MCF 10A (cell line): ENCODE results near the gene SRSF10. TPM values are rescaled to one million over a fixed set of nuclear protein-coding genes. Genes with fewer than 3 reads are reported as not detected.
A peak's percentile ranks its signal among the peaks of the same experiment; 100 is the strongest.

ENCODE experiments used
- BruUV-seq: library from RNA; stranded (reverse); fragments of 400-500 nt; replicated peaks from 2 replicates; lab custom pipeline; 2021; lab: Mats Ljungman, UMichigan
- CTCF ChIA-PET: fragments of 300-600 bp; sonication (Branson Sonifier 250); formaldehyde crosslinking; extraction: SDS; loops from one replicate; lab custom pipeline; 2021; ENCODE audit warnings: antibody characterized with exemption, inconsistent platforms; lab: Yijun Ruan, JAX
- POLR2A ChIA-PET: fragments of 300-600, 350-650 bp; sonication (Branson Sonifier 250); formaldehyde crosslinking; extraction: SDS; loops from one replicate; lab custom pipeline; 2020; ENCODE audit warnings: antibody characterized with exemption, inconsistent platforms; lab: Yijun Ruan, JAX
- DNase-seq: peaks from one replicate; pipeline ENCODE4 v3.0.0-alpha.2; 2018; ENCODE audit not compliant: unreplicated experiment
- H3K27ac Mint-ChIP-seq: one replicate; pipeline ENCODE4 v1.8.0; 2022; ENCODE audit warnings: mild to moderate bottlenecking, low read depth, mixed read lengths; ENCODE audit not compliant: unreplicated experiment
- H3K27me3 Mint-ChIP-seq: one replicate; pipeline ENCODE4 v1.8.0; 2022; ENCODE audit warnings: mixed read lengths; ENCODE audit not compliant: insufficient read depth, unreplicated experiment
- H3K36me3 Mint-ChIP-seq: one replicate; pipeline ENCODE4 v1.8.0; 2022; ENCODE audit warnings: mild to moderate bottlenecking, moderate library complexity, mixed read lengths; ENCODE audit not compliant: insufficient read depth, unreplicated experiment
- H3K4me1 Mint-ChIP-seq: one replicate; pipeline ENCODE4 v1.8.0; 2022; ENCODE audit warnings: mixed read lengths; ENCODE audit not compliant: insufficient read depth, unreplicated experiment
- H3K4me3 Mint-ChIP-seq: one replicate; pipeline ENCODE4 v1.8.0; 2022; ENCODE audit warnings: mild to moderate bottlenecking, moderate library complexity, mixed read lengths; ENCODE audit not compliant: unreplicated experiment
- H3K9me3 Mint-ChIP-seq: one replicate; pipeline ENCODE4 v1.8.0; 2022; ENCODE audit warnings: mixed read lengths; ENCODE audit not compliant: unreplicated experiment
- intact Hi-C: fragments of 100-400 bp; cut with micrococcal nuclease; formaldehyde crosslinking; loops from 2 replicates; pipeline ENCODE4 v1.14.1; 2022
- total RNA-seq: library from RNA; stranded (reverse); gene quantifications from 2 replicates; pipeline ENCODE4 v1.2.3, GENCODE V29; 2022
- TF ChIP-seq, protein P1 (sequence below): fragments of 200-600 bp; IDR thresholded peaks from one replicate; pipeline ENCODE4 v1.8.0; 2022; ENCODE audit warnings: antibody characterized with exemption, mild to moderate bottlenecking; ENCODE audit not compliant: unreplicated experiment

Gene SRSF10
- total RNA-seq, 1 experiment from 2014 or later: 134 TPM

DNA sequence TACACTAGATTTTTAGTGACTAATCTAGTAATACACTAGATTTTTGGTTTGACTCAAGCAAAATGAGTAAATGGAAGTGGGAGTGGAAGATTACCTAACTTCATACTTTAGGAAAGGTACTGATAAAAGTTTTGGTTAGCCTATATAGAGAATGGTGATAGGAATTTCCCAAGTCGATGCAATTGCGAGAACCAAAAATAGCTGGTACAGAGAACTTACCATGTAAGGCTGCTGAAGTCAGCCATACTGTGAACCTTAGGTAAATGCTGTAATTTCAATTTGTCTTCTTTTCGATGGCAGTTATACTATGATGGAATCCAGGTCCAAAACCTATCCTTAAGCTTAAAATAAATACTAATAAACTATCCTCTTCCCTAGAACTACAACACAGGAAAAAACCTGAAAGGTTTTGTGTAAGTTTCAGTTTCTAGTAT is 15.9 kb downstream of the SRSF10 start:
- TF ChIP-seq, protein P1, sequence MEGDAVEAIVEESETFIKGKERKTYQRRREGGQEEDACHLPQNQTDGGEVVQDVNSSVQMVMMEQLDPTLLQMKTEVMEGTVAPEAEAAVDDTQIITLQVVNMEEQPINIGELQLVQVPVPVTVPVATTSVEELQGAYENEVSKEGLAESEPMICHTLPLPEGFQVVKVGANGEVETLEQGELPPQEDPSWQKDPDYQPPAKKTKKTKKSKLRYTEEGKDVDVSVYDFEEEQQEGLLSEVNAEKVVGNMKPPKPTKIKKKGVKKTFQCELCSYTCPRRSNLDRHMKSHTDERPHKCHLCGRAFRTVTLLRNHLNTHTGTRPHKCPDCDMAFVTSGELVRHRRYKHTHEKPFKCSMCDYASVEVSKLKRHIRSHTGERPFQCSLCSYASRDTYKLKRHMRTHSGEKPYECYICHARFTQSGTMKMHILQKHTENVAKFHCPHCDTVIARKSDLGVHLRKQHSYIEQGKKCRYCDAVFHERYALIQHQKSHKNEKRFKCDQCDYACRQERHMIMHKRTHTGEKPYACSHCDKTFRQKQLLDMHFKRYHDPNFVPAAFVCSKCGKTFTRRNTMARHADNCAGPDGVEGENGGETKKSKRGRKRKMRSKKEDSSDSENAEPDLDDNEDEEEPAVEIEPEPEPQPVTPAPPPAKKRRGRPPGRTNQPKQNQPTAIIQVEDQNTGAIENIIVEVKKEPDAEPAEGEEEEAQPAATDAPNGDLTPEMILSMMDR: no peak
- BruUV-seq: no TSS peak
- H3K36me3 Mint-ChIP-seq: peaks cover 89% of the 10 kb centered on the region
- ChIA-PET CTCF (interaction anchor here (0.5 to 2.9 kb wide), 3 partner anchors 9 to 64 kb away, joined by 3 to 14 read pairs (median 4); no protein-coding TSS in a partner anchor), POLR2A (interaction anchor here (0.6 to 7.3 kb wide), 14 partner anchors 9 to 429 kb away, joined by 3 to 85 read pairs (median 6); partner anchors contain the start of genes ELOA, LYPLA2 and SRSF10)
- no peak for DNase-seq
- peak overlapping the region; percentile 46 for H3K27ac Mint-ChIP-seq
- no peak overlapping the region for H3K4me3 Mint-ChIP-seq
- H3K27me3 Mint-ChIP-seq: no peaks in the 10 kb centered on the region
- intact Hi-C loops: no loop called here
- H3K9me3 Mint-ChIP-seq: no peaks in the 10 kb centered on the region
- H3K4me1 Mint-ChIP-seq: peaks cover 10% of the 10 kb centered on the region

DNA sequence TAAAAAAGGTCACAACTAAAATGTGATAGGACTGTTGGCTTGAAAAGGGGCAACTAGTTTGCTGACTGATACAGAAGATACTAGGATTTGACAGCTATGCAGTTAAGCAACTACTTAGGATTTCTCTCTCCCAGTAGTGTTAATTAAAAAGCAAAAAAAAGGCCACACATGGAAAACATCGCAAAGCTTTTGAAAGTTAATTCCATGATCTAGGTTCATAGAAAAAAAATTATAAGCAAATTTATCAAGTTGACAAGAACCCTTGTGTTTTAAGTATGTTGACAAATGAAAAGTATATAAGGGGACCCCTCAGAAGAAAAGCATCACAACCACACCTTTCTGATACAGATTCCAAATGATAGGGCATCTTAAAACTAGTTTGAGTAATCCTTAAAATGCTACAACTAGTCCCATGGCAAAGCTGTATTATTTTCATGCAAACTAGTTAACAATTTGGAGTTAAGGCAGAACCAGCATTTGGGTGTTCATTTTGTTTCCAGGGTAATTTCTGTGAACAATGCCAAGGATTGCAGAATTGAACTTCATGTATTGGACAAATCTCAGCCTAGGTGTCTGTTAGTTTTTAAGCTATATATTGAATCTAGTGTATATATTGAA is 16.4 kb downstream of the SRSF10 start:
- H3K27me3 Mint-ChIP-seq: no peaks in the 10 kb centered on the region
- DNase-seq: no peak
- peaks cover 86% of the 10 kb centered on the region for H3K36me3 Mint-ChIP-seq
- H3K4me3 Mint-ChIP-seq: no peak overlapping the region
- no peaks in the 10 kb centered on the region for H3K9me3 Mint-ChIP-seq
- peaks cover 13% of the 10 kb centered on the region for H3K4me1 Mint-ChIP-seq
- TF ChIP-seq, protein P1: no peak
- intact Hi-C loops: no loop called here
- BruUV-seq: no TSS peak
- ChIA-PET CTCF (interaction anchor here (0.5 to 2.9 kb wide), 4 partner anchors 8 to 154 kb away, joined by 3 to 14 read pairs (median 5); no protein-coding TSS in a partner anchor), POLR2A (interaction anchor here (0.6 to 7.3 kb wide), 19 partner anchors 9 to 429 kb away, joined by 3 to 85 read pairs (median 5); partner anchors contain the start of genes ELOA, HMGCL, LYPLA2 and SRSF10)
- H3K27ac Mint-ChIP-seq: peak overlapping the region; percentile 46

DNA sequence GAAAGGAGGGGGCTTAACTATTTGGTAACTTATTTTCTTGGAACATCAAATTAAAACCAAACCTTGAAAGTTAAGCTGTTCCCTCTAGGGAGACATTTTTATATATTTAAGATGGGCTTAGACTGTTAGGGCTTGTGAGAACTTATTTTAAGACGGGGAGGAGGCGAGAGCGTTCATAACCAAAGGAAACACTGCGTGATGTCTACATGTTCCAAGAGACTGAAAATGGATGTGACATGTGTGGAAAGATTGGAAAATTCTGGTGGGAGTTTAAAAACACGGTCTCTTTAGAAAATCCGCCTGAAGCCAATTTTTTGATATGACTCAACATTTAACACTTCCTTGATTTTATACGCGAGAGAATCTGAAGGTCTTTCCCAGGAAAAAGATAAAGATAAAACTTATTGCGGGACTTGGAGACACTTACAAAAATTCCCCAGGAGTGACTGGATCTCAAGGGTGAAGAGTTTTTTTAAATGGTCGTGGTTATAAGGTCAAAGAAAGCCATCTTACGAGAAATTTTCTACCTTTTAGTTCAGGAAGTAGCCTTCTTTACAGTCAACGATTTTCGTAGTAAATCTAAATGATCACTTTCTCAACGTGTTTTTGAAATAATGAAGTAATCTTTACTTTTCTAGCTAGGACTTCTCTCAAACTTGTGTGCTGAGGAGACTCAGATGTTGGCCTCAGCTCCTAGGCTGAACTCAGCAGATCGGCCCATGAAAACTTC is 19.7 kb downstream of the SRSF10 start:
- intact Hi-C loops: no loop called here

More for the DNA sequence above, 19.7 kb downstream of the SRSF10 start:
- ChIA-PET CTCF (interaction anchor here (0.7 to 1.9 kb wide), 2 partner anchors 33 to 68 kb away, joined by 4 to 6 read pairs; no protein-coding TSS in a partner anchor), POLR2A (interaction anchor here (0.5 to 4.0 kb wide), 36 partner anchors 9 to 1467 kb away, joined by 3 to 97 read pairs (median 5); partner anchors contain the start of genes ELOA, GALE, PITHD1 and SRSF10)
- H3K27me3 Mint-ChIP-seq: no peaks in the 10 kb centered on the region
- peak; percentile 34 for DNase-seq
- TF ChIP-seq, protein P1: no peak
- H3K9me3 Mint-ChIP-seq: no peaks in the 10 kb centered on the region
- H3K4me1 Mint-ChIP-seq: peaks cover 32% of the 10 kb centered on the region
- peak overlapping the region; percentile 95 for H3K4me3 Mint-ChIP-seq
- TSS peak; percentile 39 for BruUV-seq
- H3K27ac Mint-ChIP-seq: peak overlapping the region; percentile 100
- peaks cover 64% of the 10 kb centered on the region for H3K36me3 Mint-ChIP-seq
